ENCODE measurements around the gene KRT85.

Gene KRT85

DNA sequence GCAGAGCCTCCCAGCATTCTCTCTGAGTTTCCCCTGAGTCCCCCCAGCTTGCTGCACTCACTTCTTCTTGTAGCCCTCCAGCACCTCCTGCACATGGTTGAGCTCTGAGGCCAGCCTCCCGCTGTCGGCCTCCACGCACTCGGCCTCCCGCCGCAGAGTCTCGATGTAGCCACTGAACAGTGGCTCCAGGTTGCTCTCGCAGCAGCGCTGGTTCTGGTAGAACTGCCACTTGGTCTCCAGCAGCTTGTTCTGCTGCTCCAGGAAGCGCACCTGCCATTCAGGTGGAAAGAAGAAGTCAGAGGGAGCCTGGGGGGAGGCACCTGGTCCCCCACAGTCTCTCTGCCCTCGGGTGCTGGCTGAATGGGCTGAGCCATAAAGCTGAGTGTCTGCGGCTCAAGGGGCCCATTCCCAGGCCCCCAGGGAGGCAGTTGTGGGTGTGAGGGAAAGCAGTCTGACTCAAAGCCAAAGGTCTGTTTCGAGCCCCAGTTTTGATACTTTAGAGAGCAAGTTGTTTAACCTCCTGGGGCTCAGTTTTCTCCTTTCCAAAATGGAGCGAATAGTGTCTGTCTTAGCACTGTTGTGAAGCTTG lies 2.3 kb downstream of the KRT85 start:
- no peak for DNase-seq

DNA sequence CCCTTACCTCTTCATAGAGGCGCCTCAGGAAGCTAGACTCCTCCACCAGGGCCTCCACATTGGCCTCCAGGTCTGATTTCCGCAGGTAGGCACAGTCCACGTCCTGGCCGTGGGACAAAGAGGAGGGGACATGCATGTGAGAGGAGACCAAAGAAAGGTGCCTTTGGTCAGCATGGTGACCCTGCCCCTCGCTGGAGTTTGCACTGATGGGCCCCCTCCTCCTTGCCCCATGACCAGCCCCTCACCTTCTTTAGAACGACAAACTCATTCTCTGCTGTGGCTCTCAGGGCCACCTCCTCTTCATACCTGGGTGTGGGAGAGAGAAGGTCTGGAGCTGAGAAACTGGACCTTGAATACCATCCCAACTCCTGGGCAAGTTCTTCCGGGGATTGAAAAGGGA lies 3.2 kb downstream of the KRT85 start:
- DNase-seq: no peak

DNA sequence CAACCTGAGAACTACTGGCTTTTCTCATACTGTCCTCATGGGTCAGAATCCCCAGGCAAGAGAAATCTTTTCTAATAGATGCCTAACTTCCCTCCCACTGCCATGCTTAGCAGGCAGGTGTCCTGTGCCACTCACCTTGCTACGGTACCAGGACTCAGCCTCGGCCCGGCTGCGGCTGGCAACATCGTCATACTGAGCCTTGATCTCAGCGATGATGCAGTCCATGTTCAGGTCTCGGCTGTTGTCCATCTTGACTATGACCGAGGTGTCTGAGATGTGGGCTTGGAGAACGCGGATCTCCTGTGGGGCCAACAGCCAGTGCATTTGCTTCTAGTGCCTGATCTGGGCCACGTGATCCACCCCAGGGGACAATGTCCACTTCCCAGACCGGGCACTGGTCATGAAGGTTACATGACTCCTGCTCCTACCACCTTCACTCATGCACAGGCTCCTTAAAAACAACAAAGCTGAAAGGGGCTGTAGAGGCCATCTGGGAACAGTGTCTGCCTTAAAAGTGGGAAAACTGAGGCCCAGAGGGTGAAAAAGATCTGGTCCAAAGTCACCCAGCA lies 4.1 kb downstream of the KRT85 start:
- DNase-seq: no peak

DNA sequence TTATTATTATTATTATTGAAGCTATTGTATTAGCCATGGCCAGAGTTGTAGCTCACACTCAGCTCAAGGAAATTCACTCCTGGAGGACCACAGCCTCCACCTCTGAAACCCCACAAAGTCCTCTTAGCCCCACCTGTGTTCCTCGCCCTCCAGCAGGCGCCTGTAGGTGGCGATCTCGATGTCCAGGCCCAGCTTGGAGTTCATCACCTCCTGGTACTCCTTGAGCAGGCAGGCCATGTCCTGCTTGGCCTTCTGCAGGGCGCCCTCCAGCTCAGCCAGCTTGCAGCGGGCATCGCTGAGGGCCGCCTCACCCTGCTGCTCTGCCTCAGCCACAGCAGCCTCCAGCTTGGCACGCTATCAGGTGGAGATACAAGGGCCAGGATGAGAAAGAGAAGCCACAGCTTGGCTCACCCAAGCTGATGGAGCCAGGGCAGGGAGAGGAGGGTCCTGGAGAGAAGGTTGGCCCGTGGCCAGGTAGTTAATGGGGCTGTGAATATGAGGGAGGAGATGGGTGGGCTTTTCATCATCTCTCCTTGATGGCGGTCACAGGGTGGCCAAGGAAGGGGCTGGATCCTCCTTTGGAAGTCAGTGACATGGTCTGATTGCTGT lies 5.1 kb downstream of the KRT85 start:
- DNase-seq: no peak

DNA sequence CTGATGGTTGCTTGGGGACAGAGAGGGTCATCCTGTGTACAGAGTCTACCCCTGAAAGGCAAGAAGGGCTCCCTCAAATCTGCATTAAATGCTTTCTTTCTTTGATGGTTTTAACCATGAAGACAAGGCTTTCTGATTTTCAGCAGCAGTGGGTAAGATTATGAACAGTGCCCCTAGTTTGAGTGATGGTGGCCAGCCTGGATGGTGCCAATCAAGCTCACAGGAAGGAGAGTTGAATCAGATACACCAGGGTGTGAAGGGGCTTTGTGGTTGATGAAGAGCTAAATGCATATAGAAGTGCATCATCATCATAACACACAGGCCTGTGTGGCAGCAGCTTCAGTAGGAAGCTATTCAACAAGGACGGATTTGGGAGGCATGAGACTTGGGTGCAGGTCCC lies 5.7 kb downstream of the KRT85 start:
- peak; percentile 6 for DNase-seq

DNA sequence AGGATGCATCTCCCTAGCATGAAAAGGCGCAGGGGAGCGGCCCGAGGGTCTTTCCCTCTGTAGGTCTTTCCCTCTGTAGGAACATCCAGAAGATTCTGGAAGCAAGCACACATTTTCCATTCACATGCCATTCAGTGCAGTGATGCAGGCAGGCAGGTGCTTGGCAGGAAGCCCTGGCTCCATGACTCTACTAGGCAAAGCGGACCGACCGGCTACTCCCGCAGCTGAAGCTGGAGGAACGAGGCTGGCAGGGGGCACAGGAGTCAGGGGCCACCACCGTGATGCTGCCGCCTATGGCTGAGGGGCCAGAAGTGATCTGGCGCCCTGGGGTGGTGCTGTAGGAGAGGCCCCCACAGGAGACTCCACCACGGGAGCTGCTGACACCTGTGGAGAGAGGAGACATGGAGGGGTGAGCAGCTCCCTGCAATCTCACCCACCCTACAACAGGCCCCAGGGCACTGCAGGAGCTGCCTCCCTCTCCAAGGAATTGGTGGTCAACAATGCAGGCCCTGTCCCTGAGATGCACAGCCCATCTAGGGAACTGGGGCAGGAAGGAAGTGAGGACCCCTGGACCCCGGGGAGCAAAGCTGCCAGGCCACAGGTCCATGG lies 6.5 kb downstream of the KRT85 start:
- no peak for DNase-seq

DNA sequence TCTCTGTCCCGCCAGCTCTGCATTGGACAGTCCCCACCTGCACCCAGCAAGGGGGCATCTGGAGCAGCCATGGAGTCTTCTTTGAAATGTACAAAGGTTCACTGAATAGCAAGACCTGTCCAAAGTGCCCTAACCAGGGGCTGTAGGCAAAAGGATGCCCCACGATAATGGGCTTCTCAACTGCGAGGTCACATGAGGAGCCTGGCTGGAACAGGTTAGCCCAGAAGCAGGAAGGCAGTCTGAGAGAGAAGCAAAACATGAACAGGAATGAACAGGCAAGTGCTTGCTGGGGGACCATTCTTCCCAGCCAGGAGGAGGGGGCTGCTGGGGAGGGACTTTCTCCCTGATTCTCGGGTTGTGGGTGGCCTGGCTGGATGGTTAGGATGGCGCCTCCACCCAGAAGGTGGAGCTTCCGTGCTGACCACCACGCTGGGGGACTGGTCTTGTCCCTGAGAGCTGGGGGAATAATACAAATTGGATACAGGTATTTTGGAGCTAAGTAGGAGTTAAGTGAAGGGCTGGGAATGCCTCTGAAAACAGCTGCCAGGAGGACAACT lies 7.1 kb downstream of the KRT85 start:
- no peak for DNase-seq

DNA sequence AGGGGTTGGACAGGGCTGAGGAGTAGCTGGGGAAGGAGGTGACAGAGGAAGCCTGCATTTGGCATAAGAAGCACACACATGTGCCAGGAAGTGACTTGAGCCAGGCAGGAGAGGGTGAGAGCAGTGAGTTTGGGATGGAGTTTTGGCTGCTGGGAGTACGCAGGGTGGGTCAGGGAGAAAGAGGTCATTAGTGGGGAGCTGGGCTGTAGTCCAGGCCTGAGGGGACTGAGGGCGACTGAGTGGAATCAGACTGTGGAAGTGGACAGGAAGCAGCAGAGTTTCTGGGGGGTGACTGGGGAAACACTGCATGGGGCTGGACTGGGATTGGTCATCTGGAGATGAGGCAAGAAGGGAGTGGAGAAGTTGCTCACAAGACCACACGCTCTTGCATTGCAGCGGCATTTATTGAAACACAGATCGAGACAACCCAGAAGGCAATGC lies 7.6 kb downstream of the KRT85 start:
- DNase-seq: no peak

DNA sequence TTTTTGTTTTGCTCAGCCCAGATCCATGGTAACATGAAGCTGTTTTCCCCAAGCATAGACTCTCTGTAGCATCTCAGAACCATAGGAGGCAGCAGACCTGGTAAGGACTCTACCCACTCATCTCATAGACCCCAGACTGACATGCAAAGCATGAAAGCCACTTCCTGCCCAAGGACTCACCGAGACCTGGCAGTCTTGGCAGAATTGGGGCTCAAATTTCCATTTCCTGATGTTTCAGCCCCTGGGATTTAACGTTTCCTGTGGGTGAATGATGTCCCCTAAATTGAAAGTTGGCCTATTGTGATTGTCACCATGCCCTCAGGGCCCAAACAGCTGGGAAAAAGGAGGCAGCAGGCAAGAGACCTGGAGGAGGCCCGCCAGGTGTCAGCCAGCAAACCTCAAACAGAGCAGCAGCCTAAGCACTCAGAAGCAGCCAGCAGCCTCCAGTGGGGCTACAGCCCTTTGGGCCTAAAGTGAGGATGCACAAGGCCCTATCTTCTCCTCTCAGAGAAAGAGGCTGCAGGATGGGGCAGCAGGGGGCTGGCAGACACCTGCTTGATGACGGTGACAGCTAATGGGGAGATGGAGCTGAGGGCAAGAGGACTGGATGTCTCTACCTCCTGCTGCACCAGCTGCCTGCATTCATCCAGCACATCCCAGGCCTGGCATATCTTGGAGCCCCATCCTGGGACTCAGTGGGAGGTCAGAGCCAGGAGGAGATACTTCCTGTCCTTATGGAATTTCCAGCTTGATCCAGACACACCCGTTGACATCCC lies 8.5 kb downstream of the KRT85 start:
- peak; percentile 14 for DNase-seq

DNA sequence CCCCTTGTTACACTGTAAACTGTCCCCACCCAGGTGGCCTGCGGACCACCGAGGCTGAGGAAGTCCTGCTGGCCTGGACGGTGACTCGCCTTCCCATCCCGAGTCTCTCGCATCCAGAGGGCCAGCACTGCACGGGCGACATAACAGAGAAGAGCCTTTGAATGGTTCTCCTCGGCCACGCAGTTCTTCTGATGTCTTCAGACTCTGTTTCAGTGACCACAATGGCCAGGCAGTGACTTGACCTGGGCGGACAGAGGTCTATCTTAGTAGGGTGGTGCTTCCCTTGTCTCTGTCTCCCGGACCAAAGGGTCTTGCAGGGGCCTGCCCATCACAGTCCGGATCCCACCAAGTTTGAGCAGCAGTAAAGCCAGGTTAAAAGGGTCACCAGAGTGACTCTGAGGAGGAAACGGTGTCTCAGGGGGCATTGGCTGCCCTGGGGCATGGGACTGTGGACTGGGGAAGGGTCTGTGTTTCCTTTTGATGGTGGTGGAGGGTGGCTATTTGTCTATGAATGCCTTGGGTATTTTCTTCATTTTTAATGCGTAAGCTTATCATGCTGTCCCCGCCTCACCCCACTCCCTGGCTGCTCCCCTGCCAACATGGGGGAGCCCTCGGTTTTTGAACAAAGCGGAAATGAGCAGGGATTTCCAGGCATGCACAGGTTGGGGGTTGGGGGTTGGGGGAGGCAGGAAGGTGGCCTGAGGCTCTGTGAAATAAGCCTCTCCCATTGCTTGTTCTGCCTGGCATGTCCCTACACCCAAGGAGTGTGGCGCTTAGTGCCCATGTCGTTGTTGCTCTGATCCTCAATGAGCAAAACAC lies 10.3 kb downstream of the KRT85 start:
- no peak for DNase-seq

DNA sequence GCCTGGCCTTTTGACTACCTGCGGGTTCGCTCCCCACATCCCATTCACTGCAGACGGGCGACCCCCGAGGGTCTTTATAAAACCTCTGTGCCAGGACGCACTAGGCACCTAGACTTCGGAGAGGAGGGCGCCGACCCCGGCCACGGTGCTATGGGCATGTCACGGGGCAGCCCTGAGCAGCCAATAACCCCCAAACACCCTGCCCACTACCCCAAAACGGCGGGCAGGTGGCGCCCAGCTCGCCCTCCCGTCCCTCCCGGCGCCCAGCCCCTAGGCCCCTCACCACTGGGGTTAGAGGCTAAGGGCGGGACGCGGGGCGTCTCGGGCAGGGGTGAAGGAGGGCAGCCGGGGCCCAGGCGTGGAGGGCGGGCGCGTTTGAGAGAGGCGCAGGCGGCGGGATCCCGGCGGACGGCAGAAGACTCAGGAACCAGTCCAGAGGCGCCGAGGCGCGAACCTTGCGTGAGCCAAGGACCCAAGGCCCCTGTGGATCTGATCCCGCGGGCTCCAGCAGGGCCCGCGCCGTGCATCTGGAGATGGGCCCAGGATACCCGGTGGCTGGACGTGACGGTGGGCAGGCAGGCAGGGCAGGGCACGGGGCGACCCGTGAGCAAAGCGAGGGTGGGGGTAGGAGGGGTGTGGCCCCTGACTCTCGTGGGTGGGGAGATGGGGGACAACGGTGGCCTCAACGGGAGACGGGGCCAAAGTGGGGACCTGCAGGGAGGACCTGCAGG lies 11.1 kb downstream of the KRT85 start:
- DNase-seq: no peak

DNA sequence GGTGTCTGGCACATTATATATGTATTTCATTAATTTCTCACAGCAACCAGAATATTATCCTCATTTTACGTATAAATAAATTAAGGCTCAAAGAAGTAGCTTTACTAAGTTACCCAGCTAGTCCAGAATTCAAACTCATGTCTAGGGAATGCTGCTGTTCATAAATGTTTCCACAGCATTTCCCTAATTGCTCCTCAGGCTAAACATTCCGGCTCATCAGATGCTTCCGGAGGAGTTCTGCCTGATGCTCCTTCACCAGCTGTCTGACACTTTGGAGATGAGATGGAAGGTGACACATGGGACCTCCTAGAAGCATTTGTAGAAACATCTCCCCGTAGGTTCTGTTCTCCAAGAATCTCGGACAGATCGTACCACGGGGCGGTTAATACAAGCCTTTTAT lies 12.1 kb downstream of the KRT85 start:
- DNase-seq: no peak

DNA sequence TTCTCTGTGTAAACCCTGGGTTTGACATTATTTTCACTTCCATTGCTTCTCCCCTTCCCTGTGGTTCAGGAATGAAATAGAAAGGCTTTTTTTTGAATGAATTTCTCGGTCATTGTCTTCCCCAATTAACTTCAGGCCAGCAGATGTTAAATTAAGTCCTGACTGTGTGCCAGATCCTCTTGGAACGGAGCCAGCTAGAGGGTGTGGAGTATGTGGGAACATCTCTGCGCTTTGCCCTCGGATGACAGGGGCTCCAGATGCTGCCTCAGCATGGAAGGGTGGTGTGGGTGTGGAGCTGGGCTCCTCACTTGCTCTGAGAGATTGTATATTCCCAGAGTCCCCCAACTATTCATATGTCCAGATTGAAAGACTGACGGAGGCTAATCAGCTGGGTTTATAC lies 13.1 kb downstream of the KRT85 start:
- DNase-seq: no peak

DNA sequence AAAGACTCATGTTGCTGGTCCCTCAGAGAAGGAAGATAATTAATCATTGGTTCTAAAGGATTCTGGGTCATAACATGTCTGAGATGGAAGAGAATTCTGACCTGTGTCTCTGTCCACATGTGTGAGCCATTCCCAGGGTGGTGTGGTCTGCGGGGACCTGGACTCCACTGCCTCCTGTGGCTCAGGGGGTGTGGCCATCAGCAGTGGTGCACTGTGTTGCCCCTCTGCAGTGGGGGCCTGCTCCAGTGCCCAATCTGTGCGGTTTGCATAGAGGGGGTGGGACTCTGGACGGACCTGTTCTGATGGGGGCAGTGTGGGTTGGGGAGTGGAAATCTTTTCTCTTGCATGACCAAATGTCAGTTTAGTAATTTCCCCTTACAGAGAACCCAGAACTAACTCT lies 13.5 kb downstream of the KRT85 start:
- DNase-seq: no peak

DNA sequence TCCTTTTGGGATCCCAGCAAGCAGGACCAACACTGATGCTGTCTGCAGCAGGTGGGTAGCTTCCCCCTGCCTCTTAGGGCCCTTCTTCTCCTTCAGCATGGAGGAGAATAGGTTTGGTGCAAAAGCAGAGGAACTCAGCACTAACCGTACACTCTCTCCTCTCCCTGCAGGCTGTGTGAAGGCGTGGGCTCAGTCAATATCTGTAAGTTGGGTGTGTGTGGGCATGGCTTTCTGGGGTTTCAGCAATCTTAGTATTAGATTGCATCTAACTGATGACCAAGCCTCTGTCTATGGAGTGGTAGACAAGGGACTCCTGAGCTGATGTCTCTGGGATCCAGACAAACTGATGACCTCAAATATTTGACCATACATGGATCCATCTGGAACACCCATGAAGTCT lies 14.3 kb downstream of the KRT85 start:
- no peak for DNase-seq

DNA sequence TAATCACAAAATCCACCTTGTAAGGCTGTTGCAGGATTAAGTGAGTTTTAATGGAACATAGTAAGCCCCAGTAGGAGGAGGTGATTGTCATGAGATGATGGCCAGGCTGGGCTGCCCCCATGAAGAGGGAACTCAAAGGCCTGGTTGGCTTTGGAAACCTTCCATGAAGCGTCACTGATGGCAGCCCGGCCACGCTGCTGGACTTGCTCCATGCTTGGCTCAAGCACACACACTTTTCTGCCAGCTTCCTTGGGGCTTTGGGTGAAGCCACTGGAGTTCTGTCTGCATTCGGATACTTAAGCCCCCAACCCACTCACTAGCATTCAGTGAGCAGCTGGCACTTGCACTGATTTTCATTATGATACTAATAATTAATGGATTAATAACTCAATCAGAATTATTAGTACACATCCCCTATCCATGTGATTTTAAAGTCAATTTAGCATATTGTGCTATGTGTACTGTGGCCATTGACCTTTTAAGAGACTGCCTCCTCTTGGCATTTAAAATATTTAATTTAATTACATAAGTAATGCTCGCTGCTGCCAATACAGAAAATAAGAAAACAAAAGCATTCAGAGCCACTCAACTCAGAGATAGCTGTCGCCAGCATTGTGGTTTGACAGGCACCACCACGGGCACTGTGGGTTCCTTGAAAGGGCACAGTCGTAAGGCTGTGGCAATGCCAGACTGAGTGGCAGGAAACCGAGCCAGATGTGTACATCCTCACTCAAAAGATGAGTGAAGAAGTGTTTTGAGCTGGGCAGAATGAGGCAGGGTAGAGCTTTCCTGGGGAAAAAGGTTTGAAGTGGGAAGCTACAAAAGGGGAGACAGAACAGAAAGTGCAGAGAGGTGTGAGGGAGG lies 15.9 kb downstream of the KRT85 start:
- DNase-seq: peak; percentile 70

DNA sequence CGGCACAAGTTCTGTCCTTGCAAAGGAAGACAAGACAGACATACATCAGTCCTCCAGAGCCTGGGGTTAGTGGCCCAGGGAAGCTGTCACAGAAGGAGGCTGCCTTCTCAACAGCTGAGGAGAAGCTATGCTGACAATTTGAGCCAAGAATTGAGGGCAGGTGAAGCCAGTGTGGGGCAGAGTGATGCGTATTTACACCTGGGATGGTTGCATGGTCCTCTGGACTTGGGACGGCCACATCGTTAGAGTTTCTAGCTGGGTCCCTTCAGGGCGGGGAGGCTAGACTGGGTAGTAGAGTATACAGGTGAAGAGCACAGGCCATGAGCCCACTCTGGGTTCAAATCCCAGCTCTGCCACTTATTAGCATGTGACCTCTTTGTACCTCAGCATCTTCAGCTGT lies 16.5 kb downstream of the KRT85 start:
- no peak for DNase-seq

DNA sequence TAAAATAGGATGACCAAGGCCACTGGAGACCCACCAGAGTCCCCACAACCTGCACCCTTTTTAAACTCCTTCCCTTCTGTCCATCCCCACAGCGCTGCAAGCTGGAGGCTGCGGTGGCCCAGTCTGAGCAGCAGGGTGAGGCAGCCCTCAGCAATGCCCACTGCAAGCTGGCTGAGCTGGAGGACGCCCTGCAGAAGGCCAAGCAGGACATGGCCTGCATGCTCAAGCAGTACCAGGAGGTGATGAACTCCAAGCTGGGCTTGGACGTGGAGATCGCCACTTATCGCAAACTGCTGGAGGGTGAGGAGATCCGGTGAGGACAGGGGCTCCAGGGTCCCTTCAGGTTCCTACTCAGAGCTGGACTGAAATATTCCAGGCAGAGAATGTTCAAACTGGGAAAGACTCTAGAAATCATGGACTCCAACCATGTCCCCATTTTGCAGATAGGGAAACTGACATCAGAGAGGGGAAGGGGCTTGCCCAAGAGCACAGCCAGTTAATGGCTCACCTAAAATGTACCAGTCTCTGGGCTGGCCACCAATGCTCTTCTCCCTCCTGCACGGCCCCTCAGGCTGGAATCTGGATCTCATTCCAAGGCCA lies 17.2 kb downstream of the KRT85 start:
- no peak for DNase-seq

DNA sequence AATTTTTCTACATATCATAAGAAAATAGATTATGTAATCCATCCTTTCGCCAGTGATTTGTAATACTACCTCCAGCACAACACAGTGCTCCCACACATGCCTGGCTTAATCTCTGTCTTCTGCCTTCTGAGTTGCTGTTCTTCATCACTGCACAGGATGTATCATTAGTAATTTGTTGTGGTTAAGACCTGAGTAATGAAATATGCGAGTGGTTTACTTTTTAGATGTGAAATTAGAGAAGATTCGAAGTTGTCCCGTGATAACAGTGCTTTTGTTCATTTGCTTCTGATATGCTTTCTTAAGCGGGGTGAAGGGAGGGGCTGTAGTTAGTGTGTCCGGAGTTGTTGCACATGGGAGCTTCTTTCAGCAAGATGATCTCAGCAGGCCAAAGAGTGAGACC lies 18.1 kb downstream of the KRT85 start:
- DNase-seq: no peak
